Iris pigment epithelial cell (primary cell): ENCODE data around the gene NUP210.
A peak's percentile ranks its signal among the peaks of the same experiment; 100 is the strongest.

Experiments used
- DNase-seq: peaks from one replicate; pipeline ENCODE4 v3.0.0-alpha.2; 2011; ENCODE audit warnings: low read depth

Gene NUP210

GRCh38 chr3:13319564-13320220 is 100.4 kb downstream of the NUP210 start:
- no peak for DNase-seq

- no peak for DNase-seq
Observed at GRCh38 chr3:13318626-13319470, 101.3 kb downstream of the NUP210 start.

- no peak for DNase-seq
Observed at GRCh38 chr3:13317596-13318320, 102.4 kb downstream of the NUP210 start.

- DNase-seq: no peak
Observed at GRCh38 chr3:13316603-13317002, 103.5 kb downstream of the NUP210 start.

- DNase-seq: no peak
Observed at GRCh38 chr3:13314877-13315276, 105.2 kb downstream of the NUP210 start.

- DNase-seq: no peak
Observed at GRCh38 chr3:13313813-13314212, 106.3 kb downstream of the NUP210 start.

GRCh38 chr3:13309004-13309403 is 111.1 kb downstream of the NUP210 start:
- no peak for DNase-seq

GRCh38 chr3:13308380-13308801 is 111.7 kb downstream of the NUP210 start:
- DNase-seq: peak; percentile 64

GRCh38 chr3:13307041-13307440 is 113.1 kb downstream of the NUP210 start:
- no peak for DNase-seq

GRCh38 chr3:13305623-13306022 is 114.5 kb downstream of the NUP210 start:
- no peak for DNase-seq

GRCh38 chr3:13303410-13303809 is 116.7 kb downstream of the NUP210 start:
- DNase-seq: no peak

- peak; percentile 75 for DNase-seq
Observed at GRCh38 chr3:13301286-13301987, 118.7 kb downstream of the NUP210 start.

- no peak for DNase-seq
Observed at GRCh38 chr3:13300546-13301285, 119.4 kb downstream of the NUP210 start.

- no peak for DNase-seq
Observed at GRCh38 chr3:13299531-13300155, 120.5 kb downstream of the NUP210 start.

- no peak for DNase-seq
Observed at GRCh38 chr3:13296662-13297061, 123.5 kb downstream of the NUP210 start.

GRCh38 chr3:13294442-13295351 is 125.4 kb downstream of the NUP210 start:
- no peak for DNase-seq

GRCh38 chr3:13292375-13292774 is 127.7 kb downstream of the NUP210 start:
- DNase-seq: no peak

GRCh38 chr3:13290941-13291340 is 129.2 kb downstream of the NUP210 start:
- no peak for DNase-seq

- DNase-seq: no peak
Observed at GRCh38 chr3:13289771-13290285, 130.3 kb downstream of the NUP210 start.
